ENCODE measurements around the gene L3MBTL4. TPM values are rescaled to one million over a fixed set of nuclear protein-coding genes. Genes with fewer than 3 reads are reported as not detected.
A peak's percentile ranks its signal among the peaks of the same experiment; 100 is the strongest.

Gene L3MBTL4
- total RNA-seq, 1 donor from 2014 or later = 0.89 TPM

- intact Hi-C loops (cut with micrococcal nuclease) = no loop called here
- DNase-seq (no peak), ATAC-seq (no peak)
Observed at GRCh38 chr18:5964596-5964995, 450.1 kb downstream of the L3MBTL4 start.

GRCh38 chr18:5964108-5964507, 450.6 kb downstream of the L3MBTL4 start:
- no peak for DNase-seq
- ATAC-seq = peak; percentile 46
- intact Hi-C loops (cut with micrococcal nuclease) = no loop called here

- ATAC-seq = no peak
- DNase-seq = no peak
- intact Hi-C loops (cut with micrococcal nuclease) = no loop called here
Observed at GRCh38 chr18:5963267-5963666, 451.4 kb downstream of the L3MBTL4 start.

- DNase-seq (peak; percentile 38), ATAC-seq (peak; percentile 80)
- intact Hi-C loops (cut with micrococcal nuclease) = no loop called here
Observed at GRCh38 chr18:5962362-5962761, 452.3 kb downstream of the L3MBTL4 start.

- intact Hi-C loops (cut with micrococcal nuclease) = no loop called here
- DNase-seq (no peak), ATAC-seq (peak; percentile 75)
Observed at GRCh38 chr18:5961828-5962150, 452.9 kb downstream of the L3MBTL4 start.

GRCh38 chr18:5961097-5961827, 453.4 kb downstream of the L3MBTL4 start:
- intact Hi-C loops (cut with micrococcal nuclease) = no loop called here
- DNase-seq = no peak
- ATAC-seq = no peak

- no peak for ATAC-seq
- no peak for DNase-seq
- intact Hi-C loops (cut with micrococcal nuclease) = no loop called here
Observed at GRCh38 chr18:5958822-5959221, 455.9 kb downstream of the L3MBTL4 start.

GRCh38 chr18:5955861-5956260, 458.9 kb downstream of the L3MBTL4 start:
- ATAC-seq (no peak), DNase-seq (no peak)
- intact Hi-C loops (cut with micrococcal nuclease) = no loop called here

- ATAC-seq (no peak), DNase-seq (no peak)
- intact Hi-C loops (cut with micrococcal nuclease) = no loop called here
Observed at GRCh38 chr18:5951515-5952091, 463.1 kb downstream of the L3MBTL4 start.

- DNase-seq (no peak), ATAC-seq (no peak)
- intact Hi-C loops (cut with micrococcal nuclease) = no loop called here
Observed at GRCh38 chr18:5948781-5949180, 465.9 kb downstream of the L3MBTL4 start.

GRCh38 chr18:5948237-5948636, 466.5 kb downstream of the L3MBTL4 start:
- intact Hi-C loops (cut with micrococcal nuclease) = no loop called here
- no peak for ATAC-seq
- no peak for DNase-seq

- DNase-seq (no peak), ATAC-seq (no peak)
- intact Hi-C loops (cut with micrococcal nuclease) = no loop called here
Observed at GRCh38 chr18:5944448-5944847, 470.3 kb downstream of the L3MBTL4 start.

GRCh38 chr18:5943514-5943913, 471.2 kb downstream of the L3MBTL4 start:
- ATAC-seq = no peak
- intact Hi-C loops (cut with micrococcal nuclease) = no loop called here
- peak; percentile 40 for DNase-seq

- ATAC-seq (no peak), DNase-seq (no peak)
- intact Hi-C loops (cut with micrococcal nuclease) = no loop called here
Observed at GRCh38 chr18:5942591-5942990, 472.1 kb downstream of the L3MBTL4 start.

GRCh38 chr18:5941890-5942289, 472.8 kb downstream of the L3MBTL4 start:
- DNase-seq (no peak), ATAC-seq (no peak)
- intact Hi-C loops (cut with micrococcal nuclease) = no loop called here

GRCh38 chr18:5939801-5940667, 474.7 kb downstream of the L3MBTL4 start:
- DNase-seq (no peak), ATAC-seq (no peak)
- intact Hi-C loops (cut with micrococcal nuclease) = no loop called here

- DNase-seq = no peak
- ATAC-seq = no peak
- intact Hi-C loops (cut with micrococcal nuclease) = no loop called here
Observed at GRCh38 chr18:5937795-5938194, 476.9 kb downstream of the L3MBTL4 start.

- DNase-seq (no peak), ATAC-seq (no peak)
- intact Hi-C loops (cut with micrococcal nuclease) = no loop called here
Observed at GRCh38 chr18:5937121-5937520, 477.6 kb downstream of the L3MBTL4 start.

- intact Hi-C loops (cut with micrococcal nuclease) = no loop called here
- no peak for DNase-seq
- ATAC-seq = no peak
Observed at GRCh38 chr18:5930789-5931188, 483.9 kb downstream of the L3MBTL4 start.

GRCh38 chr18:5918205-5918858, 496.4 kb downstream of the L3MBTL4 start:
- DNase-seq (no peak), ATAC-seq (no peak)
- intact Hi-C loops (cut with micrococcal nuclease) = no loop called here

Measured in left ventricle myocardium superior (tissue), 1 donor.